SH-SY5Y (cell line): Measurements from ENCODE around the gene CCNJL.

Source experiments
- GATA2 ChIP-seq: IDR thresholded peaks from 2 replicates; pipeline ENCODE4 v1.6.1; 2011; ENCODE audit warnings: mild to moderate bottlenecking, low read depth, low read length
- GATA3 ChIP-seq: IDR thresholded peaks from 2 replicates; pipeline ENCODE4 v1.6.1; 2011; ENCODE audit warnings: low read depth, mild to moderate bottlenecking, low read length, moderate library complexity

DNA sequence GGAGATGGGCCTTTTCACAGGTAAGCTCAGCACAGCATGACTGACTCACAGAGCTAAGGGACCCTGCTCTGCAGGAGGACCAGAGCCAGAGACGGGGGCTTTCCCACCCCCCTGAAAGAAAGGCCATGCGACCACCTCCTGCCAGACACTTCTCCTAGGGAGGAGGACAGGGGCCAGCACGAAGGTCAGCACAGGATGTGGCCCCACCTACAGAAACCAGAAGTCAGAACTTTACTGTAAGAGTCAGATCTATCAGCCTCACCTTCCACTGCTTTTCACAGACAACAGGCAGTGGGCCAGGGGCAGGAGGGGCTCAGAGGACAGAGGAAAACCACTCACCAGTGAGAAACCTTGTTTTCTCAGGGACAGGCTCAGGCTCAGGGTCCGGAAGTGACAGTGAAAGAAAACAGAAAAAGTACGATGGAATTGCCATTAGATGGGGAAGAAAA, 37.9 kb downstream of the CCNJL start:
- no peak for TF ChIP-seq GATA2
- no peak for TF ChIP-seq GATA3
